GM10266 (cell line): ENCODE measurements around the gene FOXJ1.

Experiments used
- DNase-seq: peaks from one replicate; pipeline ENCODE4 v3.0.0; 2012; ENCODE audit errors: extremely low spot score
- TF ChIP-seq, protein P1 (sequence below): IDR thresholded peaks from 2 replicates; pipeline ENCODE4 v1.5.1; 2012; ENCODE audit warnings: mild to moderate bottlenecking, low read depth; ENCODE audit not compliant: control insufficient read depth, insufficient read depth; ENCODE audit errors: missing control alignments

The FOXJ1 gene

DNA sequence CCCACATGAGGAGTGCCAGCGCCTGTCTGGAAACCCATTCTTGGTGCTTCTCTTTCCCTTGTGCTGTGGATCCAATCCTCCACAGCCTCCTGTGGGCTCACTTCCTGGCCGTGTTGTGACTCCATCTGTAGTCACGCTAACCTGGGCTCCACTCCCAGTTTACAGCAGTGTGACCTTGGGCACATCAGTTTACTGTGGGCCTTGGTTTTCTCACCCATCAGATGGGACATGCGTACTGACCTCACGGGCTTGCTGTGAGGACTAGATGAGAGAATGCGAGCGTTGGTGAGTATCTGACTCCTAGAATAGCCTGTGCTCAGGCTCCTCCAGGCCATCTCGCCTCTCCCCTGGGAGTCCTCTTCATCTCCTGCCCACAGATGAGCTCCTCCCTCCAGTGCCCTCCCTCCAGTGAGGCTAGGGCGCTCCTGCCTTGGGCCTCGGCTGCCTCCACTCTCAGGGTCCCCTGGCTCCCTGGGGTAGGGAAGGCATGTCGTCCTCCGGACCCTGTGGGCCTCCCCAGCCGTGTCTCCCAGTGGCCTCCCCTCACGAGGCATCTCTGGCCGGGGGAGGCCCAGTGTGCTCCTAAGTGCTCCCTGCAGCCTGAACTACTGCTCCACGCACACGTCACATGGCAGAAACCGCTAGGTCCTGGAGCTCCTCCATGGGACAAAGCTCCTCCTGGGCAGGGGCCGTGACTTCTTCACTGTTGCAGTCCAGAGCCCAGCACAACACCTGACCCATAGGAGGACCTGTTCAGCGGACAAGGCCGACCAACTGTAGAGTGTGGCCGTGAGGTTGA is 5.2 kb upstream of the FOXJ1 start:
- DNase-seq, result no peak
- TF ChIP-seq, protein P1, sequence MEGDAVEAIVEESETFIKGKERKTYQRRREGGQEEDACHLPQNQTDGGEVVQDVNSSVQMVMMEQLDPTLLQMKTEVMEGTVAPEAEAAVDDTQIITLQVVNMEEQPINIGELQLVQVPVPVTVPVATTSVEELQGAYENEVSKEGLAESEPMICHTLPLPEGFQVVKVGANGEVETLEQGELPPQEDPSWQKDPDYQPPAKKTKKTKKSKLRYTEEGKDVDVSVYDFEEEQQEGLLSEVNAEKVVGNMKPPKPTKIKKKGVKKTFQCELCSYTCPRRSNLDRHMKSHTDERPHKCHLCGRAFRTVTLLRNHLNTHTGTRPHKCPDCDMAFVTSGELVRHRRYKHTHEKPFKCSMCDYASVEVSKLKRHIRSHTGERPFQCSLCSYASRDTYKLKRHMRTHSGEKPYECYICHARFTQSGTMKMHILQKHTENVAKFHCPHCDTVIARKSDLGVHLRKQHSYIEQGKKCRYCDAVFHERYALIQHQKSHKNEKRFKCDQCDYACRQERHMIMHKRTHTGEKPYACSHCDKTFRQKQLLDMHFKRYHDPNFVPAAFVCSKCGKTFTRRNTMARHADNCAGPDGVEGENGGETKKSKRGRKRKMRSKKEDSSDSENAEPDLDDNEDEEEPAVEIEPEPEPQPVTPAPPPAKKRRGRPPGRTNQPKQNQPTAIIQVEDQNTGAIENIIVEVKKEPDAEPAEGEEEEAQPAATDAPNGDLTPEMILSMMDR, result no peak

DNA sequence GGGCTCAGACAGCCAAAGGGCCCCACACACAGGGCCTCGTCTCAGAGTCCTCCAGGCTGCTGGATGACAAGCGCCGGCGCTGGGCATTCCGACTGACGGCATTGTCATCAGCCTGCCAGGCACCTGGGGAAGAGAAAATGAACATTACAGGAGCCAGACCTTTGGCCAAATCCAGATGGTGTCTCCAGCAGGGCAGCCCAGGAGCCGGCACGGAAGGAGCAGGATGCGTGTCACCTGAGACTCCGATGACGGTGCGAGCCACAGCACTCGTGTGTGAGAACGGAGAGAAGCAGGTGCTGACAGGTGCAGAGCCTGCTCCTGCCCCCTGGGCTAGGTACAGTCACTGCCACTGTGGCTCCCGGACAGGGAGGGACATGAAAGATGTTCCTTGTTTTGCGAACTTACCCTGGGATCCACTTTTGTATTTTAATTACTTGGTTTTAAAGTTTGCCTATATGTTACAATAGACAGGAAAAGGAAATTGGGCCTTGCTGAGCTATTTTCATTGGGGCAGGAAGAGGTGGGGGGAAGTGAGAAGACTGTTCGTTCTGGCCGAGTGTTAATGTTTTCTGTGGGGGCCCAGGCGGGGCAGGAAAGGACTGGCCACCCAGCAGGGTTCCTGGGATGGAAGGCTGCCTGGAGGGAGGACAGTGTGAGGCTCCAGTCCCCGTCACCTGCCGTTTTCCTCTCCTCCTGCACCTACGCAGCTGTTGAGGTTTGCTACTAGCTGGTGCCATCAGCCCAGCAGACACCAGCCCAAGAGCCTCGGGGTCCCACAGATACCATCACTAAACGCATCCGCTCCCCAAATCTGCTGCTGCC is 4.4 kb upstream of the FOXJ1 start:
- DNase-seq, result peak; percentile 58

GRCh38 chr17:76142585-76143041 is 1.6 kb upstream of the FOXJ1 start:
- TF ChIP-seq, protein P1, result no peak
- no peak for DNase-seq

More for the DNA sequence above, 4.4 kb upstream of the FOXJ1 start:
- TF ChIP-seq, protein P1, result no peak

DNA sequence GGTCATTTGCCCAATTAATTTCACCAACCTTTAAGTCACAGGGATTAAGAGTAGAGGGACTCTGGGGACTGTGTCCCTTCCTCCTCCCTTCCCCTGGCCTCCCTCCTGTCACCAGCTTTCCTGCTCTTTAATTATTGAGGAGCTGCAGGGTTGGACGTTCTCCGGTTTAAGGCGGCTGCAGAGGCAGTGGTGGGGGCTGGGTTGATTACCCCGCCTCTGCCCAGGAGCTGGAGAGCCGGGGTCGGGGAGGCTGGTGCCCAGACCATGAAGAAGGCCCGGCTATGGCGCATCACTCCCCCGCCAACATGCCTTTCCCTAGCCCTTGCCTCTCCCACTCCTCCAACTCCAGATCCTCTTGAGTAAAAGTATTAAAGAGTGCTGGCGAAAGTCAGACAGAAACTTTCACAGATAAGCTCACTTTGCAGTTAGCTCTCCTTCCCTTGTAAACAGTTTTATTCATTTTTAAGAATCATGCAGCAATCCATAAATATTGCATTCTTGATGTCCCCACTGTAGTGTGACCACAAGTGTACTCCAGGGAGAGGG is 1.1 kb upstream of the FOXJ1 start:
- TF ChIP-seq, protein P1, result no peak
- DNase-seq, result no peak

GRCh38 chr17:76140661-76141211 is 309 bp downstream of the FOXJ1 start:
- DNase-seq, result peak; percentile 44
- TF ChIP-seq, protein P1, result no peak

DNA sequence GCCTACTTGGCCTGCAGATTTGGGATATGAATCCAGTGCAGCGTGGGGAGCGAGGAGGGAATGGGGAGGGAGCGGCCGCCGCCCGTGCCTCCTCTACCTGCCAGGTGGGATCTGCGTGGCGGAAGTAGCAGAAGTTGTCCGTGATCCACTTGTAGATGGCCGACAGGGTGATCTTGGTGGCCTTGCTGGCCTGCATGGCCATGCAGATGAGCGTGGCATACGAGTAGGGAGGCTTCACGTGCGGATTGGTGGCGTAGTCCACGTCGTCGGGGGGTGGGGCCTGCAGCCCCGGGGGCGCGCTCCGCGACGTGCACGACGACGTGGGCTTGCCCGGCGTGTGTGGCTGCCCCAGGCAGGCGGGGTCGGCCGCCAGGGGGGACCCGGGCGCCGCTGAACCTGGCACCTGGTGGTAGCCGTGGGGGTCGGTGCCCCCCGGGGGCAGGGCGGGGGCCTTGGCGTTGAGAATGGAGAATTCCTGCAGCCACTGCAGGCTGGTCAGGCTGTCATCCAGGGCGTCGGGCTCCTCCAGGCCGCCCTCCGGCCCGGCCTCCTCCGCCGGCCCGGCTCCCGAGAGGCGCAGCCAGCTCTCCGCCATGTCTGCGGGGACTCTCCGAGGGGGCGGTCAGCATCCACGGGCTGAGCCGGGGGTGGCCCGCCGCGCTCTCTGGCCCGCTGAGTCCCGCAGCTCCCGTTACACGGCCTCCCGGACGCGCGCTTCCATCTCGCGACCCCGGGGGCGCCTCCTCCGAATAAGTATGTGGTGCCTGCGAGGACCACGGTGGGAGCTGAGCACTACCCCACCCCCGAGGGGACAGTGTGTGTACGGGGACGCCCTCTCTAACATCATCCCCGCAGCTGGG is 1.0 kb downstream of the FOXJ1 start:
- TF ChIP-seq, protein P1, result peak; percentile 34
- DNase-seq, result peak; percentile 72
